Measurements from ENCODE around the gene JMJD6.

GRCh38 chr17:76747716-76748363, 21.4 kb upstream of the JMJD6 start:
- TF ChIP-seq CTCF (conservative IDR thresholded peaks at IDR 0.05; ENCODE audit: low read length): no peak
- TF ChIP-seq EZH2phosphoT487 (IDR thresholded peaks at IDR 0.05; ENCODE audit: borderline replicate concordance, low read depth, low read length): no peak
